GM10248 (cell line): ENCODE results near the gene TSPEAR.

Source experiments
- CTCF ChIA-PET: fragments of 300-600 bp; sonication (Branson Sonifier 250); formaldehyde crosslinking; extraction: SDS; loops from one replicate; lab custom pipeline; 2021; ENCODE audit warnings: antibody characterized with exemption; lab: Yijun Ruan, JAX
- POLR2A ChIA-PET: fragments of 350-650 bp; sonication (Branson Sonifier 250); formaldehyde crosslinking; extraction: SDS; loops from one replicate; lab custom pipeline; 2020; ENCODE audit warnings: antibody characterized with exemption; lab: Yijun Ruan, JAX
- DNase-seq: peaks from one replicate; pipeline ENCODE4 v3.0.0; 2012; ENCODE audit errors: extremely low spot score
- TF ChIP-seq, protein P1 (sequence below): IDR thresholded peaks from 2 replicates; pipeline ENCODE4 v1.5.1; 2012; ENCODE audit warnings: mild to moderate bottlenecking, low read depth; ENCODE audit errors: extremely low read depth, missing control alignments, control extremely low read depth

Gene TSPEAR

DNA sequence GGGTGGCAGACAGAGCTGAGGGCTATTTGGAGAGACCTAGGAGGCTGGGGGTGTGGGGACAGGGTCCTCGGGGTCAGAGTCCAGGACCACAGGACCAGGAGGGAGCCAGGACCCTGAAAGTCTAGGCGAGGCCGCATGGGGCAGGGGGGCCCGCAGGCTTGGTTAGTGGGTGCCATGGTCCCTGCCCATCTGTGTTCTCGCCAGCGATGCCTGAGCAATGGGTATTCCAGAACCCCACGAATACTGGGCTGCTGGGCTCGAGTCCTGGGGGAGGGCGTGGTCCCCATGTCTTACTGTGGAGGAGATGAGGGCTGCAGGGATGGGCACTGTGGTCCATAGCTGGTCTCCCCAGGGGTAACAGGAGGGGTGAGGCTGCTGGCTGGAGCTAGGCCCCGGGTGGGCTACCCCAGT is 121.1 kb downstream of the TSPEAR start:
- CTCF ChIA-PET = no interaction called here
- TF ChIP-seq, protein P1, sequence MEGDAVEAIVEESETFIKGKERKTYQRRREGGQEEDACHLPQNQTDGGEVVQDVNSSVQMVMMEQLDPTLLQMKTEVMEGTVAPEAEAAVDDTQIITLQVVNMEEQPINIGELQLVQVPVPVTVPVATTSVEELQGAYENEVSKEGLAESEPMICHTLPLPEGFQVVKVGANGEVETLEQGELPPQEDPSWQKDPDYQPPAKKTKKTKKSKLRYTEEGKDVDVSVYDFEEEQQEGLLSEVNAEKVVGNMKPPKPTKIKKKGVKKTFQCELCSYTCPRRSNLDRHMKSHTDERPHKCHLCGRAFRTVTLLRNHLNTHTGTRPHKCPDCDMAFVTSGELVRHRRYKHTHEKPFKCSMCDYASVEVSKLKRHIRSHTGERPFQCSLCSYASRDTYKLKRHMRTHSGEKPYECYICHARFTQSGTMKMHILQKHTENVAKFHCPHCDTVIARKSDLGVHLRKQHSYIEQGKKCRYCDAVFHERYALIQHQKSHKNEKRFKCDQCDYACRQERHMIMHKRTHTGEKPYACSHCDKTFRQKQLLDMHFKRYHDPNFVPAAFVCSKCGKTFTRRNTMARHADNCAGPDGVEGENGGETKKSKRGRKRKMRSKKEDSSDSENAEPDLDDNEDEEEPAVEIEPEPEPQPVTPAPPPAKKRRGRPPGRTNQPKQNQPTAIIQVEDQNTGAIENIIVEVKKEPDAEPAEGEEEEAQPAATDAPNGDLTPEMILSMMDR = no peak
- no peak for DNase-seq
- POLR2A ChIA-PET = no interaction called here

DNA sequence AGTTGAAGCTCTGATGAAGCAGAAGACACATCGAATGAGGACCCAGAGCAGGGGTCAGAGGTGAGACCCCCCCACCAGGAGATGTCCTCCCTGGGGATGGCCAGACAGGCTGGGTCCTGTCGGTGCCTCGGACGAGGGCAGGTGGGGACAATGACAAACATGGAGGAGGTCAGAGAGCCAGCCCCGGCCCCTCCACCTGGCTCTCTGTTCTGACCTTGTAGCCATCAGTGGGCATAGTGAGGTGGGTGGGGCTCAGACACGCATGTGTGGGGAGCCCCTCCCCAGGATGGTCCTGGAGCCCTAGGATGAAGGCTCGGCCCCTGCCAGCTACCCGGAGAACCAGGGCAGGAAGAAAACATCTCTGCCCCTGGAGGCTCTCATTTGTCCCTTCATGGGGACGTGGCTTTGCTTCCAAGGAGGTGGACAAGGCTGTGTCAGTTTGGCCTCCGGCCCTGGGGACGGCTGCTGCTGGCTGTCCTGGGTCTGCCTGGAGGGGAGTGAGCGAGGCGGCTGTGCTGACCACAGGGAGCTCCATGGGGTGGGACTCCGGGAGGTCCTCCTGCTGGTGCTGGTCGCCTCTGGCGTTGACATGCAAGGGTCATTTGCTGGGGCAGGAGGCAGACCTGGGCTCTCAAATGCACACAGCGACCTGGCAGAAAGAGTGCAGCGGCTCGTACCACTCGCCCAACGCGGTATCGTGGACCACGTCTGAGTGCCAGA is 121.6 kb downstream of the TSPEAR start:
- ChIA-PET POLR2A (no interaction called here), CTCF (no interaction called here)
- TF ChIP-seq, protein P1 = no peak
- DNase-seq = no peak

DNA sequence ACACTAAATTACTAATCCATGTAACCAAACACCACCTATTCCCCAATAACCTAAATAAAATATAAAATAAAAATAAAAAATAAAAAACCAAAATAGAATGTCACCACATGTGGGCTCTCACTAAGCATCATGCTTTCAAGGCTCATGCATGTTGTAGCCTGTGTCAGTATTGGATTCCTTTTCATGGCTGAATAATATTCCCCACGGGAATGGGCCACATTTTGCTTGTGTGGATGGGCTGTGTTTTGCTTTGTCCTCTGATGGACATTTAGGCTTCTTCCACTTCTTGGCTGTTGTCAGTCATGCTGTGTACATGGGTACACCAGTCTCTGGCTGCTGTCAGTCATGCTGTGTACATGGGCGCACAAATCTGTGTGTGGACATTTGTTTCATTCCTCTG is 122.3 kb downstream of the TSPEAR start:
- TF ChIP-seq, protein P1 = no peak
- CTCF ChIA-PET = no interaction called here
- no peak for DNase-seq
- POLR2A ChIA-PET = no interaction called here

DNA sequence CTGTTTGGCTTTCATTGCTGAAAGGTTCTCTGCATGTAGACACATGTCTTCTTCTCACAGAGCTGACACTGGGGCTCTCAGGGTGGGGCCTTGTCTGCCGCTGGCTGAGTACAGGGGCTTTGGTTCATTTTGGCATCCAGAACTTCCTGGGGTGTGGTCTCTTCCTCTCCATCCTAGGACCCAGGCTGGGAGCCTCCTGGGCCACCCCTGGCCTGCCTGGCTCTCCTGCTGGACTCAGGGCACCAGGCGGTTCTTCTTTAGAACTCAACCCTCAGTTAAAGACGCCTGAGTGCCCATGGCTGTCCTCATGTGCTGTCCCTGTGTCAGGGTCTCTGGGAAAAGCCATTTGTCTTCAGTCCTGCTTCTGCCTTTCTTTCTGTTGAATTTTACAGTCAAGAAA is 125.5 kb downstream of the TSPEAR start:
- CTCF ChIA-PET = no interaction called here
- TF ChIP-seq, protein P1 = no peak
- DNase-seq = no peak
- POLR2A ChIA-PET = no interaction called here

DNA sequence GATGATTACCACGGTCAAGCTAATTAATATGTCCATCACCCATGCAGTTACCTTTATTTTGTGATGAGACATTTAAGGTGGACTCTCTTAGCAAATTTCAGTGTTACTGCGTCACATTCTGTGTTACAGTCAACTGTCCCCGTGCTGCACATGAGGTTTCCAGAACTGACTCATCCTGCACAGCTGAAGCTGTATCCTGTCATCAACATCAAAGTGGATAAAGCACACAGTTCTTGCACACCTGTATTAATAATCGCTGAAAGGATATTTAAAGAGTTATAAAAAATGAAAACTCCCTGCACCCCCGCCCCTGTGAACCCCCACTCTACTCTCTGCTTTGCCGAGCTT is 127.6 kb downstream of the TSPEAR start:
- CTCF ChIA-PET = interaction anchor here (1.3 kb wide), 1 partner anchor 12 kb away, joined by 3 read pairs; no protein-coding TSS in a partner anchor
- POLR2A ChIA-PET = no interaction called here
- DNase-seq = no peak
- TF ChIP-seq, protein P1 = no peak

DNA sequence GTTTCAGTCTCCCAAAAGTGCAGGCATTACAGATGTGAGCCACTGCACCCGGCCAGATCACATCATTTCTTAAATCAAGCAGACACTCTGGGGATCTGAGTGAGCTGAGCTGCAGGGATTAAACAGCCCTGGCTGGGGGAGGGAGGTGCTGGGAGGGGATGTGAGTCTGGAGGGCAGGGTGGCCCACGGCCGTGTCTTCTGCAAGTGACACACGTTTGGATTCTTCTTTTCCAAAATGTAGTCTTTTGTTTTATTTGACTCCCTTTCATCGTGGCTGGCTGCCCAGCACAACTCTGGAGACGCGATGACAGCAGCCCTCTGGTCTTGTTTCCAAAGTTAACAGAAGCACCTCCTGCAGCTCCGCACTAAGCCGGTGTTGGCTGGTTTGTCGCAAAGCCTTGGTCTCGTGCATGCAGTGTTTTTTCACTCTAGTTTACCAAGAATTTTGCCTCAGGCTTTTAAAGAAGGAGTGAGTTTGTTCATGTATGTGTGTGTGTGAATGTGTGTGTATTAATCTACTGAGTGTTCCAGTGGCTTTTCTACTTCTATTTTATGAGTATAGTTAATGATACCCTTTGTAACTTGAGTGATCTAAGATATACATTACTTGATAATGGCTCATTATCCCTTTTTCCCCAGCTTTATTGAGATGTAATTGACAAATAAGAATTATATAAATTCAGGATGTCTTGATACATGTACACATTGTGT is 128.1 kb downstream of the TSPEAR start:
- no peak for DNase-seq
- POLR2A ChIA-PET = no interaction called here
- TF ChIP-seq, protein P1 = no peak
- CTCF ChIA-PET = interaction anchor here (1.3 kb wide), 1 partner anchor 12 kb away, joined by 3 read pairs; no protein-coding TSS in a partner anchor
